Activated CD4-positive, alpha-beta T cell treated with anti-CD3 and anti-CD28 coated beads, Interleukin-2, amount 10 ng/mL, durations not matched to agents 24 days and 14 days (primary cell): ENCODE results near the gene RBM24. TPM values are rescaled to one million over a fixed set of nuclear protein-coding genes. Genes with fewer than 3 reads are reported as not detected.

ENCODE experiments used
- DNase-seq: peaks from one replicate; pipeline ENCODE4 v3.0.0; 2022
- H3K27ac Mint-ChIP-seq: one replicate; pipeline ENCODE4 v1.8.0; 2022; ENCODE audit warnings: mild to moderate bottlenecking, mixed read lengths
- H3K27me3 Mint-ChIP-seq: one replicate; pipeline ENCODE4 v1.8.0; 2022; ENCODE audit warnings: mixed read lengths
- H3K36me3 Mint-ChIP-seq: one replicate; pipeline ENCODE4 v1.8.0; 2022; ENCODE audit warnings: low read depth, mild to moderate bottlenecking, mixed read lengths
- H3K4me1 Mint-ChIP-seq: one replicate; pipeline ENCODE4 v1.8.0; 2021; ENCODE audit warnings: mixed read lengths
- H3K4me3 Mint-ChIP-seq: one replicate; pipeline ENCODE4 v1.8.0; 2022; ENCODE audit warnings: mild to moderate bottlenecking, moderate library complexity, mixed read lengths
- H3K9me3 Mint-ChIP-seq: one replicate; pipeline ENCODE4 v1.8.0; 2021; ENCODE audit warnings: mixed read lengths
- intact Hi-C: fragments of 100-400 bp; cut with micrococcal nuclease; formaldehyde crosslinking; loops from one replicate; pipeline ENCODE4 v1.15.1; 2023
- total RNA-seq: library from RNA; stranded (reverse); gene quantifications from 2 replicates; pipeline ENCODE4 v1.2.3, GENCODE V29; 2022

The RBM24 gene
- total RNA-seq, 1 donor from 2014 or later: not detected

GRCh38 chr6:17277256-17277655 lies 3.9 kb upstream of the RBM24 start:
- H3K27ac Mint-ChIP-seq: no peak overlapping the region
- H3K9me3 Mint-ChIP-seq: no peaks in the 10 kb centered on the region
- intact Hi-C loops: no loop called here
- no peak for DNase-seq
- H3K27me3 Mint-ChIP-seq: peaks cover 56% of the 10 kb centered on the region
- peaks cover 8% of the 10 kb centered on the region for H3K4me1 Mint-ChIP-seq
- H3K36me3 Mint-ChIP-seq: no peaks in the 10 kb centered on the region
- no peak overlapping the region for H3K4me3 Mint-ChIP-seq

GRCh38 chr6:17278289-17279063 lies 2.7 kb upstream of the RBM24 start:
- DNase-seq: no peak
- H3K27ac Mint-ChIP-seq: no peak overlapping the region
- peaks cover 66% of the 10 kb centered on the region for H3K27me3 Mint-ChIP-seq
- H3K36me3 Mint-ChIP-seq: no peaks in the 10 kb centered on the region
- H3K4me3 Mint-ChIP-seq: no peak overlapping the region
- H3K9me3 Mint-ChIP-seq: no peaks in the 10 kb centered on the region
- peaks cover 8% of the 10 kb centered on the region for H3K4me1 Mint-ChIP-seq
- intact Hi-C loops: no loop called here

- intact Hi-C loops: no loop called here
- Mint-ChIP-seq H3K4me3 (no peak overlapping the region), H3K9me3 (no peaks in the 10 kb centered on the region), H3K4me1 (peaks cover 8% of the 10 kb centered on the region), H3K36me3 (no peaks in the 10 kb centered on the region), H3K27me3 (peaks cover 67% of the 10 kb centered on the region), H3K27ac (no peak overlapping the region)
- DNase-seq: no peak
Observed at GRCh38 chr6:17280138-17280537, 1.0 kb upstream of the RBM24 start.

- intact Hi-C loops: no loop called here
- Mint-ChIP-seq H3K27ac (no peak overlapping the region), H3K27me3 (peaks cover 66% of the 10 kb centered on the region), H3K36me3 (no peaks in the 10 kb centered on the region), H3K4me1 (peaks cover 8% of the 10 kb centered on the region), H3K9me3 (no peaks in the 10 kb centered on the region), H3K4me3 (no peak overlapping the region)
- DNase-seq: no peak
Observed at GRCh38 chr6:17280552-17281090, 540 bp upstream of the RBM24 start.

- no peak overlapping the region for H3K27ac Mint-ChIP-seq
- intact Hi-C loops: no loop called here
- DNase-seq: no peak
Observed at GRCh38 chr6:17281497-17282481, 628 bp downstream of the RBM24 start.

GRCh38 chr6:17283074-17283473 lies 1.9 kb downstream of the RBM24 start:
- H3K4me3 Mint-ChIP-seq: no peak overlapping the region
- peaks cover 8% of the 10 kb centered on the region for H3K4me1 Mint-ChIP-seq
- no peaks in the 10 kb centered on the region for H3K9me3 Mint-ChIP-seq
- no peak for DNase-seq
- intact Hi-C loops: no loop called here
- peaks cover 51% of the 10 kb centered on the region for H3K27me3 Mint-ChIP-seq
- H3K27ac Mint-ChIP-seq: no peak overlapping the region
- H3K36me3 Mint-ChIP-seq: no peaks in the 10 kb centered on the region

More at GRCh38 chr6:17281497-17282481, 628 bp downstream of the RBM24 start:
- no peaks in the 10 kb centered on the region for H3K36me3 Mint-ChIP-seq
- no peaks in the 10 kb centered on the region for H3K9me3 Mint-ChIP-seq
- H3K4me1 Mint-ChIP-seq: peaks cover 8% of the 10 kb centered on the region
- H3K4me3 Mint-ChIP-seq: peak overlapping the region; percentile 74
- peaks cover 63% of the 10 kb centered on the region for H3K27me3 Mint-ChIP-seq

GRCh38 chr6:17289630-17290061 lies 8.5 kb downstream of the RBM24 start:
- intact Hi-C loops: no loop called here
- H3K4me3 Mint-ChIP-seq: no peak overlapping the region
- no peaks in the 10 kb centered on the region for H3K36me3 Mint-ChIP-seq
- no peak for DNase-seq
- peaks cover 5% of the 10 kb centered on the region for H3K27me3 Mint-ChIP-seq
- H3K9me3 Mint-ChIP-seq: no peaks in the 10 kb centered on the region
- no peaks in the 10 kb centered on the region for H3K4me1 Mint-ChIP-seq
- no peak overlapping the region for H3K27ac Mint-ChIP-seq

GRCh38 chr6:17291778-17292177 lies 10.6 kb downstream of the RBM24 start:
- intact Hi-C loops: no loop called here
- Mint-ChIP-seq H3K4me1 (no peaks in the 10 kb centered on the region), H3K4me3 (no peak overlapping the region), H3K27me3 (peaks cover 2% of the 10 kb centered on the region), H3K9me3 (no peaks in the 10 kb centered on the region), H3K36me3 (no peaks in the 10 kb centered on the region), H3K27ac (no peak overlapping the region)
- no peak for DNase-seq

GRCh38 chr6:17292600-17293133 lies 11.5 kb downstream of the RBM24 start:
- no peaks in the 10 kb centered on the region for H3K9me3 Mint-ChIP-seq

GRCh38 chr6:17293395-17293794 lies 12.2 kb downstream of the RBM24 start:
- H3K36me3 Mint-ChIP-seq: no peaks in the 10 kb centered on the region
- no peak for DNase-seq
- no peaks in the 10 kb centered on the region for H3K4me1 Mint-ChIP-seq
- peaks cover 4% of the 10 kb centered on the region for H3K27me3 Mint-ChIP-seq
- H3K9me3 Mint-ChIP-seq: no peaks in the 10 kb centered on the region
- no peak overlapping the region for H3K27ac Mint-ChIP-seq
- H3K4me3 Mint-ChIP-seq: no peak overlapping the region
- intact Hi-C loops: no loop called here

More at GRCh38 chr6:17292600-17293133, 11.5 kb downstream of the RBM24 start:
- Mint-ChIP-seq H3K4me1 (no peaks in the 10 kb centered on the region), H3K4me3 (no peak overlapping the region), H3K36me3 (no peaks in the 10 kb centered on the region), H3K27ac (no peak overlapping the region), H3K27me3 (peaks cover 4% of the 10 kb centered on the region)
- intact Hi-C loops: no loop called here
- DNase-seq: no peak

- Mint-ChIP-seq H3K9me3 (no peaks in the 10 kb centered on the region), H3K4me3 (no peak overlapping the region), H3K4me1 (no peaks in the 10 kb centered on the region), H3K27ac (no peak overlapping the region), H3K27me3 (peaks cover 2% of the 10 kb centered on the region), H3K36me3 (no peaks in the 10 kb centered on the region)
- intact Hi-C loops: no loop called here
- no peak for DNase-seq
Observed at GRCh38 chr6:17297271-17298080, 16.3 kb downstream of the RBM24 start.

- Mint-ChIP-seq H3K36me3 (no peaks in the 10 kb centered on the region), H3K27me3 (peaks cover 2% of the 10 kb centered on the region), H3K27ac (no peak overlapping the region), H3K4me3 (no peak overlapping the region), H3K9me3 (no peaks in the 10 kb centered on the region), H3K4me1 (no peaks in the 10 kb centered on the region)
- DNase-seq: no peak
- intact Hi-C loops: no loop called here
Observed at GRCh38 chr6:17298257-17298656, 17.1 kb downstream of the RBM24 start.

GRCh38 chr6:17299222-17299621 lies 18.1 kb downstream of the RBM24 start:
- Mint-ChIP-seq H3K4me3 (no peak overlapping the region), H3K36me3 (no peaks in the 10 kb centered on the region), H3K4me1 (no peaks in the 10 kb centered on the region), H3K27ac (no peak overlapping the region), H3K9me3 (no peaks in the 10 kb centered on the region), H3K27me3 (peaks cover 2% of the 10 kb centered on the region)
- DNase-seq: no peak
- intact Hi-C loops: no loop called here
